HuH-7.5 (cell line): Measurements from ENCODE around the gene RSPH9.
"Not testable (repeated sequence)": the region's sequence is repeated elsewhere in the genome, so short reads cannot be mapped to it uniquely, and the experiment has no call there.

ENCODE experiments used
- DNase-seq: peaks from one replicate; pipeline ENCODE4 v3.0.0; 2011; ENCODE audit warnings: low spot score

Gene RSPH9

GRCh38 chr6:43629104-43629504 is 15.7 kb upstream of the RSPH9 start, which contains the start of gene GTPBP2:
TSS of gene GTPBP2 (minus strand) at chr6:43629264. CDS start at chr6:43629162, 102 bp downstream.
- DNase-seq: peak; percentile 78

- peak; percentile 91 for DNase-seq
Observed at GRCh38 chr6:43629505-43630300, 15.1 kb upstream of the RSPH9 start.

DNA sequence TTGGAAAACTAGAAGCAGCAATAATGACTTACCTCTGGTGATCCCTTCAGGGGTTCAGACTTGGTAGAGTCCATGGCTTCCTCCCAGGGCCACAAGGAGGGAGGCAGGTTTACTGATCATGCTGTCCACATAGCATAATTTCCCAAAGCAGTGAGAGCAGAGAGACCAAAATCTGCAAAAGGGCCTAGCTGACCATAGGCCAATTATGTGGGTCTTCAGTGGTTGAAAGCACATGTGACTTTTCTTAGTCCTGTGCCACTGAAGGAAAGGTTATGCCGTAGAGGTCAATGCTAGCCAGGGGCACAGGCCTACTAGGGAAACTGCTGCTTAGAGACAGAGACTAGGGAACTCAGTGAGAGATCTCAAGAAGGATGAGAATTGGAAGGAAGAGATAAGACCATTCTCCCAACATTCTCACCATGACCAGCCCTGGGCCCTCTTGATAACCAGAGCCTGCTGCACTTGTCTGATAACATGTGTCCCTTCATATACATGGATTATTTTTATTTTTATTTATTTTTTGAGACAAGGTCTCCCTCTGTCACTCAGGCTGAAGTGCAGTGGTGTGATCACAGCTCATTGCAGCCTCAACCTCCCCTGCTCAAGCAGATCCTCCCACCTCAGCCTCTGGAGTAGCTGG is 13.7 kb upstream of the RSPH9 start:
- DNase-seq: no peak

- not testable (repeated sequence) for DNase-seq
Observed at GRCh38 chr6:43633002-43633401, 11.8 kb upstream of the RSPH9 start.

DNA sequence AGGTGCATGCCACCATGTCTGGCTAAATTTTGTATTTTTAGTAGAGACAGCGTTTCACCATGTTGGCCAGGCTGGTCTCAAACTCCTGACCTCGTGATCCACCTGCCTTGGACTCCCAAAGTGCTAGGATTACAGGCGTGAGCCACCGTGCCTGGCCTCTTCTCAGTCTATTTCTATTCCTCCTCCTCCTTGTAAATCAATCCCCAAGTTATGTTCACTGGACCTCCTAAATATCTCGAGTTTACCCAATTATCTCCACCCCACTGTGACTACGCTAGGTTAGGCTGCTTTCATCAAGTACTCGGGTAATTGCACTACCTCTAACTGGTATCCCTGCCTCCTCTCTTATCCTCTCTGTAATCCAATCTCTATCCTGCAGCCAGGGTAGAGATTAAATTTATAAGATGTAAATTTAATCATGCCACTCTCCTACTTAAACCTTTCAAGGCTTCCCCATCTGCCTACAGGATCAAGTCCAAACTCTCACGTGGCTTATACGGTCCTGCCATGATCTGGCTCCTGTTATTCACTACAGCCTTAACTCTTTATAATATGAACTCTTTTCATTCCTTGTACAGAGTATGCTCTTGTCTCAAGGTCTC is 10.0 kb upstream of the RSPH9 start:
- no peak for DNase-seq

DNA sequence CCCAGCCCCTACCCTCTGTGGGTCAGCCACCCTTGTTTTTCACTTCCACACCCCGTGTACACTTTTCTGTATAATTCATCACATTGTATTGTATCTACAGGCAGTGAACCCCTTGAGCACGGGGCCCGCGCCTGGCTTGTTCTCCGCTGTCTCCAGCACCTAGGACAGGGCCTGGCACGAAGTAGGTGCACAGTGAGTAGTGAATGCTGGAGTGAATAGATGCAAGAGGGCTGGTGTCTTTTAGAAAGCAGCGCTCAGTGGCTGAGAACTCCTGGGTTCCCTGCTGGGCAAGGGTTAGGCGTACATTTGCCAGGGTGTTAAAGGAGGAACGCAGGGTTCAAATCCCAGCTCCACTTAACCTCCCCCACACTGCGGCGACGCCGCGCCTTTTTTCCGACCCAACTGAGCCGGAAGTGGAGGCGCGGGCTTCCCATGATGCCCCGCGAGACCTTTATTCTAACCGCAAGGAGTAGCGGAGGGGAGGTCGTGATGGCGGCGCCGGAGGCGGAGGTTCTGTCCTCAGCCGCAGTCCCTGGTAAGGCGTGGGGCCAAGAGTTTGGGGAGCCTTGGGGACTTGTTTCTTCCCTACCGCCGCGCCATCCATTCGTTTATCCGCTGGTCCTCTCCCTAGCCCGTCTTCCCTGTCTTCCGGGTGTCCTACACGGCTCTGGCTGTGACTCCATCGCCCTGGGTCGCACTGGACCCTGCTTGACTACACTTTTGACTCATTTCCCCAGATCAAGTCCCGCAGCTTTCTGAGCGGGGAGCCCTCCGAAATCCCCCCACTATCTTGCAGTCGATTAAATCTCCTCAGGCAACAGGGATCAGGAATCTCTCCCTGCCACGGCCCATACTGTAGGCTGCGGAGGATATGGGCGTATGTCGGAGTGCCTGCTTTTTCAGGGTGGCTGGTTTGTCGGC is 9.2 kb upstream of the RSPH9 start, which contains the start of gene MAD2L1BP:
Gene MAD2L1BP (plus strand): TSS at position 454 of the 921 bp plus-strand sequence. CDS start 36 bp downstream, at position 490.
- DNase-seq: peak; percentile 74

DNA sequence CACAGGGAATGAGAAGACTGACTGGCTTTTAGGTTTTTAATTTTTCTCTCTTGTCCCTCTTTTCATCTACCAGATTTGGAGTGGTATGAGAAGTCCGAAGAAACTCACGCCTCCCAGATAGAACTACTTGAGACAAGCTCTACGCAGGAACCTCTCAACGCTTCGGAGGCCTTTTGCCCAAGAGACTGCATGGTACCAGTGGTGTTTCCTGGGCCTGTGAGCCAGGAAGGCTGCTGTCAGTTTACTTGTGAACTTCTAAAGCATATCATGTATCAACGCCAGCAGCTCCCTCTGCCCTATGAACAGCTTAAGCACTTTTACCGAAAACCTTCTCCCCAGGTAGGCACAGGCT is 8.6 kb upstream of the RSPH9 start:
- no peak for DNase-seq

- DNase-seq: no peak
Observed at GRCh38 chr6:43639984-43640800, 4.6 kb upstream of the RSPH9 start.

- DNase-seq: no peak
Observed at GRCh38 chr6:43645613-43645964, 753 bp downstream of the RSPH9 start.

- DNase-seq: no peak
Observed at GRCh38 chr6:43647613-43648012, 2.8 kb downstream of the RSPH9 start.

DNA sequence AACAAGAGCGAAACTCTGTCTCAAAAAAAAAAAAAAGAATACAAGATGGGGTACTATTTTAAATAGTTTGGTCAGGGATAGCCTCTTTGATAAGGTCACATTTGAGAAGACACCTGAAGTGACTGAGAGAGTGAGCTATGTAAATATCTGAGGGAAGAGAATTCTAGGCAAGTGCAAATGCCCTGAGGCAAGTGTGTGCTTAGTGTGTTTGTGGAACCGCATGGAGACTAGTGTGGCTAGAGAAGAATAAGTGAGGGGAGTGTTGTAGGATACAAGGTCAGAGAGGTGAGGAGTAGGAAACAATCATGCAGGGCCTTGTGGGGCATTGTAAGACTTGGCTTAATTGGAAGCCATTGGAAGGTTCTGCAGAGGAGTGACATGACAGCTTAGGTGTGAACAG is 3.4 kb downstream of the RSPH9 start:
- DNase-seq: no peak

DNA sequence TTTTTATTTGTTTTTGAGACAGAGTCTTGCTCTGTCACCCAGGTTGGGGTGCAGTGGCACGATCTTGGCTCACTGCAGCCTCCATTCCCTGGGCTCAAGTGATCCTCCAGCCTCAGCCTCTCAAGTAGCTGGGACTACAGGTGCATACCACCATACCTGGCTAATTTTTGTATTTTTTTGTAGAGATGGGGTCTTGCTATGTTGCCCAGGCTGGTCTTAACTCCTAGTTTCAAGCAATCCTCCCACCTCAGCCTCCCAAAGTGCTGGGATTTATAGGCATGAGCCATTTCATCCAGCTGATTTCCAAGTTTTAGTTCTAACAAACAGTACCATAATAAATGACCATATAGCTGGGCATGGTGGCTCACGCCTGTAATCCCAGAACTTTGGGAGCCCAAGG is 8.0 kb downstream of the RSPH9 start:
- DNase-seq: not testable (repeated sequence)

DNA sequence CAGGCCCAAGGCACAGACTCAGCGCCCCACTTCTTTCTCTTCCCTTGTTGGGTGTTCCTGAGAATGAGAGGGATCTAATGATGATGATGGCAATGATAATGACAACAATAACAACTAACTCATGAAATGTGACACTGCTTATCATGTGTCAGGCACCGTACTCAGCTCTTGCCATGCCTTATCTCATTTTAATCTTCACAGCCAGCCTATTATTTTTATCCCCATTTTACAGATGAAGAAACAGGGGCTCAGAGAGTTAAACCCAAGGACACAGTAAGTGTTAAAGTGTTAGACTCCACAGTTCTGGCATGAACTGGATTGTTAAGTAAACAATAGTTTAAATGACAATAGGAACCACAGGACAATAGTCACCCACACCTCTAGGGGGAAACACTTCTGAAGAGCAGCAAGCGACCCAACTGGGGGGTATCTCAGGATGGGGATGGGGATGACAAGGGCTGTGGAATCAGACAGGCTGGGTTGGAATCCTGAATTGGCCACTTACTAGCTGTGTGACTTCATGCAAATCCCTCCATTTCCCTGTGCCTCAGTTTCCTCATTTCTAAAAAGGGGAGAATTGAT is 12.5 kb downstream of the RSPH9 start:
- no peak for DNase-seq

DNA sequence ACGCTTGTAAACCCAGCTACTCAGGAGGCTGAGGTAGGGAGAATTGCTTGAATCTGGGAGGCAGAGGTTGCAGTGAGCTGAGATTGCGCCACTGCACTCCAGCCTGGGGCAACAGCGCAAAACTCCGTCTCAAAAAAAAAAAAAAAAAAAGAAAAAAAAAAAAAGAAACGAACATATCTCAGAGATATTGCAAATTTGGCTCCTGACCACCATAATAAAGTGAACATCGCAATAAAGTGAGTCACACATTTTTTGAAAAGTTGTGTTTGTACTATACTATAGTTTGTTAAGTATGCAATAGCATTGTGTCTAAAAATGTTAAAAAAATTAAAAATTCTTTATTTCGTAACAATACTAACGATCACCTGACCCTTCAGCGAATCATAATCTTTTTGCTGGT is 13.3 kb downstream of the RSPH9 start:
- no peak for DNase-seq

DNA sequence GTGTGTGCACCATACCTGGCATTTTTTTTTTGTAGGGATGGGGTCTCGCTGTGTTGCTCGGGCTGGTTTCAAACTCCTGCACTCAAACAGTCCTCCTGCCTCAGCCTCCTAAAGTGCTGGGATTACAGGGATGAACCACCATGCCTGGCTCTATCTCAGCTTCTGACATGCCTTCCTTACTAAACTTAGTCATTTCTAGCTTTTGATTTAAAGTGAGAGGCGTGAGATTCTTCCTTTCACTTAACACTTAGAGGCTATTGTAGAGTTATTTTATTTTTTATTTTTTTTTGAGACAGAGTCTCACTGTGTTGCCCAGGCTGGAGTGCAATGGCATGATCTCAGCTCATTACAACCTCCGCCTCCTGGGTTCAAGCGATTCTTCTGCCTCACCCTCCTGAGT is 18.1 kb downstream of the RSPH9 start:
- DNase-seq: not testable (repeated sequence)

GRCh38 chr6:43665376-43665775 is 20.5 kb downstream of the RSPH9 start:
- DNase-seq: no peak

DNA sequence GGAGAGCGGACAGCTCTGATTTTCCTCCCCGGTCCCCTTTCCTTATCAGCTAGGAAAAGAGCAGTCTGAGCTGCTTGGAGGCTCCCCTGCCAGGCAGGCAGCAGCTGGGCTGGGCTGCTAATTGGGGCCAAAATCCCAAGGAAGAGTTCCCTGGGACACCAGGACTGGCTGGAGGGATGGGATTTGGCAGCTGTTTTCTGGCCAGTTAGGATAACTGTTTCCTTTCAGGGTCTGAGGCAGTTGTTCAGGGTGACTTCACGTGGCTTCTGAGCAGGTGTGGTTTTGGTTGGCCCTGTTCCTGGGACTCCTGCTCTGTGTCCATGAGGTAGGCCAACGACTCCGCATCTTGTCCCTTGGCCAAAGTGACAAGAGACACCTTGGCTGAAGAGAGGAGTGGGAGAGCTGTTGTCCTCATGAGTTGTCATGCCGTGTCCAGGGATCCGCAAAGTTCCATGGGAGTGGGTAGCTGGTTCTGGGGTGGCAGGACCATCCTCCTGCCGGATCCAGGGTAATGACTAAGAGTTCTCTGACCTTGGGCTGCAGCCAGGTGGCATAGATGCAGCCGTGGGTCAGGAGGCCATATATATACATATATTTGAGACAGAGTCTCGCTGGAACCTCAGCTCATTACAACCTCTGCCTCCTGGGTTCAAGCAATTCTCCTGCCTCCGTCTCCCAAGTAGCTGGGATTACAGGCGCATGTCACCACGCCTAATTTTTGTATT is 21.5 kb downstream of the RSPH9 start:
- no peak for DNase-seq

DNA sequence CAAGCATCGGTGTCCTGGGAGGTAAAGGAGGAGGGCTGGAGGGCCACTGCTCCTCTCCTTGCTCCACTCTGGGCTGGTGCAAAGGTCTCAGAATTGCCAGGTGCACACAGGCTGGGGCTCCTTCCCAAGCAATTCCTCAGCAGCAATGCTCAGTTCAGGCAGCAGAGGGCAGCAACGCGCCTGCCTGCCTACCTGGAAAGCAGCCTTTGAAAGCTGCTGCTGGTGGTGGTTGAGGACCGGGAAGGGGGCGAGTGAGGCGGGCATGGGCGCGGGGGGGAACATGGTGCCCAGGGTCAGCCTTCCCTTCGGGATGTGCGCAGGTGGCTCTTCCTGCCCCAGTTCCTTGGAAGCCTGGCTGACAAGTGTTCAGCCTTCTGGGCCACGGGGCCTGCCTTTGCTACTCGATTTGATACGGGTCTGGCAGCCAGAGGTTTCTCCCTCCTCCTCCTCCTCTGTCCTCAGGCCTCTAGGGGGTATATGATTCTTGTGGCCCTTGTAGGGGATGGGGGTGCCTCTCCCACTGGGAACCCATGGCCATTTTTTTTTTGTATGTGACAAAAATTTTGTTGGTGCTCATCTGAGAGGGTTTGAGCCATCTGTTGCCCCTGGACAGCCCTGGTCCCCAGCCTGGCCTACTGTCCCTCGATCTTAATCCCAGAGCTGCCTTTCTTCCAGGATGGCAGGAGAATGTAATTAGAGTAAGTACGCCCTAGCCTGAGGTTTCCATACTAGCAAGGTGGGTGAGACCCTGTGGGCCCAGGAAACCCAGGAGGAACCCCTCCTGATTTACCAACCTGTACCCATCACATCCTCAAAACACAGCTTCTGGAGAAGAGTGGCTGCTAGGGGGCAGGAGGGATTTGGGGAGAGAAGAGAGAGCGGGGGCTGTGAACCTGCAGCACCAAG is 22.7 kb downstream of the RSPH9 start:
- peak; percentile 64 for DNase-seq
